Retinal pigment epithelial cell (primary cell): ENCODE data around the gene NUDT4B.
"Not testable (repeated sequence)": the region's sequence is repeated elsewhere in the genome, so short reads cannot be mapped to it uniquely, and the experiment has no call there.

Experiments
- DNase-seq: peaks from one replicate; pipeline ENCODE4 v3.0.0-alpha.2; 2010; ENCODE audit warnings: low read depth
- H3K4me3 ChIP-seq: 2 replicates; pipeline ENCODE4 v1.5.1; 2011; ENCODE audit warnings: mild to moderate bottlenecking, low read length, control low read depth, moderate library complexity

Gene NUDT4B

DNA sequence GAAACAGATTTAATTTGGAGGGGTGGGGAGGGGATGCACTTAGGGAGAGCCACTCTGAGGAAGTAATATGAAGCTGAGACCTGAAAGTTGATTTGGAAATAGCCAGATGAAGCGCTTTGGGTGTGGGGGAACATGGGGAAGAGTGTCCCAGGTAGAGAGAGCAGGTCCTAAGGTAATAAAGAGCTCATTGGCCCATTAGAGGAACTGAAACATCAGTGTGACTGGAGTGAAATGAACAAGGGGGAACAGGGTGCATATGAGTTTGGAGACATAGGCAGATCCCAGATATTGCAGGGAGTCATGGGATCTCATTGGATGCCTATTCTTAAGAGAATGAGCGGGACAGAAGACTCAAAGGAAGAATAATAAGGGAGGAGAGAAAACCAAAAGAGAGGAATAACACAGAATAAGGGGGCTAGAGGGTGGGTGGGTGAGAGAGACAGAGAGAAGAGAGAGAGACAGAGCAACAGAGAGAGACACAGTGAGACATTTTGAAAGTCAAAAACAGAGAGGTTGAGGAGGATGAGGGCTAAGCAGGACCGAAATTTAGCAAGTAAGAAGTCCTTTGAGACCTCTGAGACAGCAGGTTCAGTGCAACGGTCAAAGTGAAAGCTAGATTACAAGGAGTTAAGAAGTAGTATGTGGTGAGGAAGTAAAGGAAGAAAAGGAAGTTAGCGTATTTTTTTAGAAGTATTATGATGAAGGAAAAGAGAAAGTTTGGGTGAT, 14.8 kb upstream of the NUDT4B start:
- not testable (repeated sequence) for DNase-seq, H3K4me3 ChIP-seq

DNA sequence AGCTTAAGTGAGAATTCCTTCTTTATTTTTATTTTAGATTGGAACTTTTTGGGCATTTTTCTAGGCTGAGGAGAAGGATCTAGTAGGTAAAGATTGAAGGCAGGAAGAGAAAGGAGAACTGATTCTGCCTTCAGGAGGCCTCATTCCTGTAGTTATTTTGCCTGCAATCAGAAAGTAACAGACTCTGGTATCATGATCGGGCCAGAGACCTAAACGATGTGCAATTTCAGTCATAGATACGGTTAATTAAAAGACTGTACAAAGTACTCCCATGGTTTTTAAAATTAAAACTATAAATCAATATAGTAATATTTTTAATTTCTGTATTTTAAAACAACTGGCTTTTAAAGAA, 14.3 kb upstream of the NUDT4B start:
- DNase-seq, H3K4me3 ChIP-seq: not testable (repeated sequence)

DNA sequence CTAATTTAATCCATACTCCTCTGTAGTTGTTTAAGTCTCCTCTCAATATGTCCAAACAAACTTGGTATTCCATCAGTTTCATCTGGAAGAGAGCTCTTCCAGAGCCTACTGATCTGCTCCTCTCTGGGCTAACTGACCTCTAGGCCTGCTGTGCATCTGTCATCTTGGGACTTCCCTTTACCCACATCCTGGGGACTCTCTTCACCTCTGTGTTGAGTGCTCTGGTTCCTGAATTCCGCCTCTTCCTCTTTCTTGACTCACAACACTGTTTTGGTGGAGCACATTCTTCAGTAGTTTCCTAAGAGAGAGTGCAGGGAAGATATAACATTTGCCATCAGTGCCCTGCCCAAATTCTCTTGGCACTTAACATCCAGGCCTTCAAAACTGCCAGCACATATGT, 13.0 kb upstream of the NUDT4B start:
- DNase-seq, H3K4me3 ChIP-seq: not testable (repeated sequence)

DNA sequence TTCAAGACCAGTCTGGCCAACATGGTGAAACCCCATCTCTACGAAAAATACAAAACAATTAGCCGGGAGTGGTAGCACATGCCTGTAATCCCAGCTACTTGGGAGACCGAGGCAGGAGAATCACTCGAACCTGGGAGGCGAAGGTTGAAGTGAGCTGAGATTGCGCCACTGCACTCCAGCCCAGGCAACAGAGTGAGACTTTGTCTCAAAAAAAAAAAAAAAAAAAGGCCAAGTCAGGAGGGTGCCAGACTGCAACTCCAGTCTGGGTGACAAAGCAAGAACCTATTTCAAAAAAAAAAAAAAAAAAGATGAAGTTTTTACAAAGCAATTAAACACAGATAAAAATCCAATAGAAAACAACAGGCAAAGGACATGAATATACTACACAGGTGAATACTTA, 9.9 kb upstream of the NUDT4B start:
- DNase-seq, H3K4me3 ChIP-seq: not testable (repeated sequence)

DNA sequence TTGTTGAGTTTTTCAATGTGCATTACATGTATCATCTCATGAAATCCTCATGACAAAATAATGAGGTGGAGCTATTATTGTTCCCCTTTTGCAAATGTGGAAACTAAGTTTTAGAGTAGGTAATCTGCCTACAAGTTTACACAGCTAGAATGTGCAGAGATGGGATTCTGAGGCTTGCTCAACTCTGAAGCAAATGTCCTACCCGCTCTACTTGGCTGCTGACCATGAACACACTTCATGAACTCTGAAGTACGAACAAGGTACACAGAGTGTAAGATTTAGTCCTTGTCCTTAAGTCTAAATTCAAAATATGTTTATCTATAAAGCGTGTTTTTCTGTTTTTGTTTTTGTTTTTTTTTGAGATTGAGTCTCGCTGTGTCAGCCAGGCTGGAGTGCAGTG, 5.4 kb upstream of the NUDT4B start:
- not testable (repeated sequence) for H3K4me3 ChIP-seq, DNase-seq

DNA sequence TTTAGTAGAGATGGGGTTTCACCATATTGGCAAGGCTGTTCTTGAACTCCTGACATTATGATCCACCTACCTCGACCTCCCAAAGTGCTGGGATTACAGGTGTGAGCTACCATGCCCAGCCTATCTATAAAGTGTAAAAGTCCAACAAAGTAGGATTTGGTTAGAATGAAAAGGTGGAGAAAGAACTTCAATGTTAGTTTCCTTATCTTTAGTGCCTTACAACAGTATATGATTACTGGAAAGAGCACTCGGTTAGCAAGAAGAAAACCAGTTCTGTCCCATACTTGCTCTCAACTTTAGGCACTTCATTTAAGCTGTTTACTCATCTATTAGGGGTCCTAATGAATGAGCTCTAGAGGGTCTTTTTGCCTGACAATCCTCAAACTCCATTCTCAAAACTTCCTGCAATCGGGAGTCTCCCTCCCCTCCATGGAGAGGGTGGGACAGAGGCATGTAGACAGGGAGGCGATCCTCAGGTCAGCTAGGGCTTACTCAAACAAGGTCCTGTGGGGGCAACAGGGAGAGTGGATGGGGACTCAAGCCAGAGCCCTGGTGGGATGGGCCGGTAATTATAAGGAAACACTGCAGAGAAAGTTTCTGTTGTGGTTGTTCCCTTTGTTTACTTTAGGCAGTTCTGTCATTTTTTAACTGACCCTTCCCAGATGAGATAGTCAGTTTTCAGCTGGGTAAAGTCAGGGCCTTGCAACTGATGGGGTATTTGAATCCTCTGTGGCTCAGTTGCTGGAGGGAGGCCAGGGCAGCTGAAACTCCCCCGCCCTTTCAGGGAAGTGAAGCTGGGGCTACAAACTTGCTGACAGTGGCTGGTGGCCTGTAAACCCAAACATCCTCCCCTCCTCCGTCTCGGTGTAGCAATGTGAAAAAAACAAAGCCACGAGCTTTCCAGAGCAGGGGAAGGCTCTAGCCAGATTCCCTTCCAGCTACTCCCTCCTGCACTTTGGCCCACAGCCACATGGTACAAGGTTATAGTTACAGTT, 4.6 kb upstream of the NUDT4B start:
- DNase-seq, H3K4me3 ChIP-seq: not testable (repeated sequence)

DNA sequence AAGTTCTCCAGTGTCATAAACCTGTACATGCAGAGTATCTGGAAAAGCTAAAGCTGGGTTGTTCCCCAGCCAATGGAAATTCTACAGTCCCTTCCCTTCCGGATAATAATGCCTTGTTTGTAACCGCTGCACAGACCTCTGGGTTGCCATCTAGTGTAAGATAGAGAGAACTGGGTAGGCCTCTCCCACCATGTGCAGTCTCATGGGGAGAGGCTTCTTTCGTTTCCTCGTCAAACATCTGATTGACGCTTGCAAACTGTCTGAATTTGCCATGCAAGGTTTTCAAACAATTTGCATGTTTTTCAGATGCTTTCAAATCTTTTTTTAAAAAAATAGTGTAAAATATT, 734 bp downstream of the NUDT4B start:
- DNase-seq, H3K4me3 ChIP-seq: not testable (repeated sequence)

DNA sequence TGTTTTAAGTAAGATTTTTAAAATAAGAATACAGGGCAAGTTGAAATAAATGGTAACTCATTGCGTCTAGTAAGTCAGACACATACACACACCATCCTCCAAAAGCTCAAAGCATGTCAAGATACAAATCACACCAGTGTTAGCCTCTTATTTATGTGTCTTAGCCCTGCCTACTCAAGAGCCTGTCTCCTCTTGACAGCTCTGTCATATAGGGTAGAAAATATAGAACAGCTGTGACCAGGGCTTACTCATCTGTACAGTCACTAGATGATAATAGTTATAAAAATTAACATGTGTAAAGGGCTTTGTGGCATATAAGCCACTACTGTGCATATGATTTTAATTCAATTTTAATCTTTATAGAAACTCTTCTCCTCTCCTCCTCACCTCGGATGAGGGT, 7.7 kb downstream of the NUDT4B start:
- not testable (repeated sequence) for H3K4me3 ChIP-seq, DNase-seq

DNA sequence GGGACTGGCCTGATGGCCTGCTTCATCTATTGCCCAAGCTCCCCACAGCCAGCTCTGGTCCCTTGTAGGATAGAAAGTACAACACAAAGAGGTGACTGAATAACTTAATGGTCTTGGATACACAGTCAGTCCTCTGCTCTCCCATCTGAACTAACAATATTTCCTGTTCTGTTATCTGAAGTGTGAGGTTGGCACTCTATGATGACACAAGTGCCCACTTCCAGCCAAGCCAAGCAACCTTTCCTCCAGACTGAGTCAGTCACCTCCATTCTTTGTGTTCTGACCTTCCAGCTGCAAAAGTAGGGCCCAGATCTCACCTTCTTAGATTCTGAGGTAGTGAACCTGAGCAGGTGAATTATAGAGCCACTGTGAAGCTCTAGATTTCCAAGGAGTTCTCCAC, 8.9 kb downstream of the NUDT4B start:
- H3K4me3 ChIP-seq, DNase-seq: not testable (repeated sequence)

DNA sequence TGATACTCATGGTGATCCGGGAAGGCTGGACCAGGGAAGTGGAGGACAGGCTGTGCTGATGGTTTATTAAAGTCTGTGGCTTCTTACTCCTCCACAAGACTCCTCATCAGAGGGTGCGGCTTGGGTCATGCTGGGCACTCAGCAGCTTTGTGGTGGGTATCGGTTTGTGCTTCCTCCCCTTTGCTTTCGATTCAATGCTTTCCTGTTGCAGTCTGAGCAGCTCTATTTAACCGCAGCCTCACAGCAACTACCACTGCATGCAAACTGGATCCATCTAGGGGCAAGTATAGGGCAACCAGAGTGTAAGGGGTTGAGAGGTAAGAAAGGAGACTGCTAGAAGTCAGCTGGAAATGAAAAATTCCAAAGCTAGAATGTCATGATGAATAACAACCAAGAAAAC, 9.8 kb downstream of the NUDT4B start:
- not testable (repeated sequence) for DNase-seq, H3K4me3 ChIP-seq

DNA sequence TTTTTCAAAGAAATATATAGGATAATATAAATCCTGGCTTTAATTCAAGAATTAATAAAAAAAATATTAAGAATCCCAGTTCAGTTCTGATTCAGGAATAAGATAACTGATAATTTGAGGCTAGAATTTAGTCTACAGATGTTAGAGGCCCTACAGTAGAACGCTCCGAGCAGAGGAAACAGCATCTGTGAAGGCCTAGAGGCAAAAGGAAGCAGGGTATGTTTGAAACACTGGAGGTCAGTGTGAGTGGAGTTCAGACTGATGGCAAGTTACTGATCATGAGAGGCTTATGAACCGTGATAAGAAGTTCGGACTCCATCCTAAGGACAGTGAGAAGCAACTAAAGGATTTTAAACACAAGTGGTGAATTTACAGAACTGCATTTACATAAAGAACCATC, 10.4 kb downstream of the NUDT4B start:
- DNase-seq, H3K4me3 ChIP-seq: not testable (repeated sequence)

DNA sequence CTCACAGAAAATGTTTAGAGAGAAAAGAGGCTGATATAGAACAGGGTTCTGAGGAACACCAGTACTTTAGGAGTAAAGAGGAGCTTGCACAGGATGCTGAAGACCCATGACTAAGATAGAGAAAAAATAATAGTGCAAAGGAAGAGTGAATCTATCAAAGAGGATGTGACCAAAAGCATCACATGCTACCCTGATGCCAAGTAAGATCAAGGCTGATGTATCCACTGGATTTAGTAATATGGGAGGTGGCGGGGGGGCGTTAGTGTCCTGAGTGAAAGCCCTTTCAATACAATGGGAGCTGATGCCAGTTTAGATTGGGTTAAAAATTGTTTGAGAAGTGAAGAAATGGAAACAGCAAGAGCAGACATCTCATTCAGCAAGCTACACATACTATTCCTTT, 11.2 kb downstream of the NUDT4B start:
- DNase-seq, H3K4me3 ChIP-seq: not testable (repeated sequence)

DNA sequence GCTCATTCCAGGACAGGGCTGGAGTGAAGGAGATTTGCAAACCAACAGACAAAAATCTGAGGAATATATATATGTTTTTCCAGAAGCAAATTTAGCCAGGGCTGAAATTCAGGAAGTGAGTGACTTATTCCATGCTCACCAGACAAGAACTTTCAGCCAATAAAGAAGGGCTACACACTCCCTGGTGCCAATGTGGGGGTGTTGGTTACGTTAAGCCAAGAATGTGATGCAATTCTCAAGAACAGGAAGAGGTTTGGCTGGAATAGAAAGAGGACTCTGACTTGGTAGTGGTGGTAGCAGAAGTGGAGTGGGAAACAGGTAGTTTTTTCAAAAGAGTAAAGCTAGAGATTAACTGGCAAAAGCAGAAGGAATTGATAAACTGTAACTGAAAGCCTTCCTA, 11.6 kb downstream of the NUDT4B start:
- DNase-seq, H3K4me3 ChIP-seq: not testable (repeated sequence)

DNA sequence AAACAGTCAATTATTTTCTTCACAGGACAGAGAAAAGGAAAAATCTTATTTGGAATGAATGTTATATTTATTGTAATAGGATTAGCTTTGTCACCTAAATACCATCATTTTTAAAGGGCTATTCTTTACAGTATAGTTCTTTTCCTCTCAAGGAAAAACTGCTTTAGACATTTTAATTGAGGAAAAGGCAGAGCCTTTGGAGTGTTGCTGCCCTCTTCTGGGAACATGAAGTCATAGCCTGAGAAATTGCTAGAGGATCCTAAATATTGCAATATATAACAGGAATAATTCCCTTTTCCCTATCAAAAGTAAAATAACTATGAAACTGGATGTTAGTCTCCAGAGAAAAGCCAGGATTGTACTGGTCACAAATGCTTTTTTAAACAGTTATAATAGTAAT, 12.8 kb downstream of the NUDT4B start:
- not testable (repeated sequence) for H3K4me3 ChIP-seq, DNase-seq

DNA sequence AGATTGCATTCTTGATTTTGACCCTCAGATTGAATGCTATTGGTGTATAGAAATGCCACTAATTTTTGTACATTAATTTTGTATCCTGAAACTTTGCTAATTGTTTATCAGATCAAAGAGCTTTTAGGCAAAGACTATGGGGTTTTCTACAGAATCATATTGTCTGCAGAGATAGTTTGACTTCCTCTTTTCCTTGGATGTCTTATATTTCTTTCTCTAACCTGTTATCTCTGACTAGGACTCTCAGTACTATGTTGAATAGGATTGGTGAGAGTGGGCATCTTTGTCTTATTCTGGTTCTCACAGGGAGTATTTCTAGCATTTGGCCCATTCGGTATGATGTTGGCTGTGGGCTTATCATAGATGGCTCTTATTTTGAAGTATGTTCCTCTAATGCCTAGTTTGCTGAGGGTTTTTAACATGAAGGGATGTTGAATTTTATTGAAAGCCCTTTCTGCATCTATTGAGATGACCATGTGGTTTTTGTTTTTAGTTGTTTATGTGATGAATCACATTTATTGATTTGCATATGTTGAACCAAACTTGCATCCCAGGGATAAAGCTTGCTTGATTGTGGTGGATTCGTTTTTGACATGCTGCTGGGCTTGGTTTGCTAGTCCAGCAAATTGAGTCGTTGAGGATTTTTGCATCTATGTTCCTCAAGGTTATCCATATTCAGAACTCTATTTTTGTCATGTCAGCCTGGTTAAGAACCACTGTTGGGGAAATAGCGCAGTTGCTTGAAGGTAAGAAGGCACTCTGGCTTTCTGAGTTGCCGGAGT, 16.9 kb downstream of the NUDT4B start:
- H3K4me3 ChIP-seq = not testable (repeated sequence)

DNA sequence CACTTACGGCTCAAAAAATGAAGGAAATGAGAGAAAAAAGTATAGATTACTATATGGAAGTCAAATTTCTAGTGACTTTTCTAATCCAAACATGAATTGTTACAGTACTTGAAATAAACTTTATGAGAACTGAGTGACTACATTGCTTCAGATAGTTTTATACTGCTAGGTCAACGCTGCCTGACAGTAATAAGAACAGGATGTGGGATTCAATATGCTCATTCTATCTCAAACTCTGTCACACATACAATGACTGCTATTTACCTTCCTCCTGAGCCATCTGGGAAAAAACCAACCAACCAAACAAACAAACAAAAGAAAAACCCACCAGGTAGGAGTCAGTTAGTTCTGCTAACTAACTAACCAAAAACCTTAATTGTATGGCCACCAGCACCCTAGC, 20.0 kb downstream of the NUDT4B start:
- H3K4me3 ChIP-seq, DNase-seq: not testable (repeated sequence)

More for the DNA sequence above, 16.9 kb downstream of the NUDT4B start:
- not testable (repeated sequence) for DNase-seq

DNA sequence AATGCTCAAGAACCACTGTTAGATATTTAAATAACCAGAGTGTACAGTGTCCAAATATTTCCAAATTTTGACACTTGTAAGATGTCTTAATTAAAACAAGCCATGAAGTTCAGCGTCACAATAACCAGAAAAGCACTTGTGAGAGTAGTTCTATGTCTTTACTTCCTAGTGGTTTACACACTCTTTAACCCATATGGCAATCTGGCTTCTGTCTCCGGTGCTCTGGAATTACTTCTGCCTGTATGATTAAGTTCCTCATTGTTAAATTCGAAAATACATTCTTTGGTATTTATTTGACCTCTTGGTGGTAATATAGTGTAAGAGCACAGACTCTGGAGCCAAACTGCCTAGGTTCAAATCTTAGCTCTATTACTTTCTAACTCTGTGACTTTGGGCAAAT, 20.9 kb downstream of the NUDT4B start:
- H3K4me3 ChIP-seq, DNase-seq: not testable (repeated sequence)

DNA sequence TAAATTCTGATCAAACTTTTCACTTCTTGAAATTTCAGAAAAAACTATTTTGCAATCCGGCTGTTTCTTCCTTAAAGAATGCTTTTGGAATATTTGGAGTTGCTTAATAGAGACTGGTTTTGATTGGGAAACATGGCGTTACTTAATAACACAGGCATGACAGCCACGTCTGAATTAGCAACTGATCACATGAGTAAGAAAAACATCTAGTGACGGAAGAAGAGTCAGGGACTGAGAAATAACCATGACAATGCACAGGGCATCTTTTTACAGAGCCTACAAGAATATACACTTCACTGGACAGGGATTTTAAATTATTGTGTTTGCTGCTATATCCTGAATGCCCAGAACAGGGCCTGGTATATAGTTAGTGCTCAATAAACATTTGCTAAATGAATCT, 25.1 kb downstream of the NUDT4B start:
- H3K4me3 ChIP-seq, DNase-seq: not testable (repeated sequence)

DNA sequence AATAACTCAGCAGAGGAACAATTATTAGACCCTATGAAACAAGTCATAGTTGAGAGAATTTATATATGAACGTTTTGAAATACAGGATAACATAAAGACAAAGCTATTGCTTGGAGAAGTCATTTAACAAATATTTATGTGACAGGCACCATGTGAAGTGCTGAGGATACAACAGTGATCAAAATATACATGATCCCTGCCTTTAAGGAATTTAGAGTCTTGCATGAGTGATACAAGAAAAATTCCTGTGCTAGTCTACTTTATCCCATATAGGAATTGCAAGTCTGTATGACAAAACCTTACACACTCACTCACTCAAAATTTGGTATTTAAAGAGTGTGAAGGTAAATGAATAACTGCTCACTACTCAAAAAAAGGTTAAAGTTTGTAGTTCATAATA, 25.5 kb downstream of the NUDT4B start:
- DNase-seq, H3K4me3 ChIP-seq: not testable (repeated sequence)

DNA sequence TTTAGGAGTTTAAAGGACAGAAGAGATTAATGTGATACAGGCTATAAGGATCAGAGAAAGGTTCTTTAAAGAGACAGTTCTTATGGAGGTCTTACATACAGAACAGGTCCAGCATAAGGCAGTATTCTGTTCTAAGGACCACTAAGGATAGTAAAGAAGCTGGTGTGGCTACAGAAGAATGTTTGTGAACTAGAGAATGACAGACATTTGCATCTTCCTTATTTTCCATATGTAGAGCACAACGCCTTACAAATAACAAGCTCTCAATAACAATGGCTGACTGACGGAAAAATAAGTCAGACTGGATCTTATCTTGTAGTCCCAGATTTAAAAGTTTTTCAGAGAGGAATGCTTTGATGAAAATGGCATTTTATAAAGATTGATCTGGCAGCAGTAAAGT, 26.7 kb downstream of the NUDT4B start:
- not testable (repeated sequence) for H3K4me3 ChIP-seq, DNase-seq
